Panc1 (cell line): ENCODE results near the gene RC3H1. TPM values are rescaled to one million over a fixed set of nuclear protein-coding genes. Genes with fewer than 3 reads are reported as not detected.
"Not testable (repeated sequence)": the region's sequence is repeated elsewhere in the genome, so short reads cannot be mapped to it uniquely, and the experiment has no call there.

Experiments
- ATAC-seq: fragments of 200-7000 bp; cut with Tn5 transposase; 2 replicates; pipeline ENCODE4 v1.9.1; 2020; ENCODE audit warnings: mild to moderate bottlenecking, moderate library complexity
- BruUV-seq: library from RNA; stranded (reverse); fragments of 400-500 nt; replicated peaks from 2 replicates; lab custom pipeline; 2021; lab: Mats Ljungman, UMichigan
- CTCF ChIA-PET: fragments of 300-600 bp; sonication (Branson Sonifier 250); formaldehyde crosslinking; loops from one replicate; lab custom pipeline; 2022; ENCODE audit warnings: antibody characterized with exemption; lab: Charles Lee
- POLR2A ChIA-PET: fragments of 300-600 bp; sonication (Branson Sonifier 250); formaldehyde crosslinking; loops from one replicate; lab custom pipeline; 2022; ENCODE audit warnings: antibody characterized with exemption; lab: Charles Lee
- DNase-seq: peaks from one replicate; pipeline ENCODE4 v3.0.0-alpha.2; 2010; ENCODE audit warnings: low read depth, low spot score
- H3K27ac ChIP-seq: 2 replicates; pipeline ENCODE4 v1.5.1; 2011; ENCODE audit warnings: mild to moderate bottlenecking, low read length, inconsistent platforms
- H3K27me3 ChIP-seq: fragments of 200-500 bp; sonication (Bioruptor generic); 2 replicates; pipeline ENCODE4 v1.6.0; 2014; ENCODE audit warnings: low read length, inconsistent platforms; ENCODE audit not compliant: control insufficient read depth, insufficient read depth
- H3K36me3 ChIP-seq: fragments of 200-500 bp; sonication (Bioruptor generic); 2 replicates; pipeline ENCODE4 v1.5.1; 2014; ENCODE audit warnings: inconsistent platforms, mild to moderate bottlenecking, low read length, moderate library complexity; ENCODE audit not compliant: control insufficient read depth, insufficient read depth
- H3K4me1 ChIP-seq: 2 replicates; pipeline ENCODE4 v1.5.1; 2011; ENCODE audit warnings: inconsistent platforms, mild to moderate bottlenecking, low read length, moderate library complexity; ENCODE audit not compliant: control insufficient read depth, insufficient read depth
- H3K4me3 ChIP-seq, 2 experiments: 2 replicates each; pipeline ENCODE4 v1.5.1; 2011 to 2012; ENCODE audit warnings: low read depth in 2 of 2, low read length in 2 of 2, mild to moderate bottlenecking in 2 of 2, inconsistent platforms in 1 of 2, moderate library complexity in 1 of 2
- H3K9me3 ChIP-seq: fragments of 200-500 bp; sonication (Bioruptor generic); 2 replicates; pipeline ENCODE4 v1.5.1; 2014; ENCODE audit warnings: low read depth, mild to moderate bottlenecking, inconsistent platforms, low read length, moderate library complexity; ENCODE audit not compliant: control insufficient read depth, insufficient read depth
- CTCF ChIP-seq: fragments of 450-650 bp; IDR thresholded peaks from 2 replicates; pipeline ENCODE4 v1.5.1; 2017; ENCODE audit warnings: mild to moderate bottlenecking
- POLR2AphosphoS5 ChIP-seq: IDR thresholded peaks from 2 replicates; pipeline ENCODE4 v1.6.1; 2012; ENCODE audit warnings: mild to moderate bottlenecking, low read depth, low read length, moderate library complexity
- REST ChIP-seq, 2 experiments: IDR thresholded peaks; 2 replicates each; pipeline ENCODE4 v1.6.1; 2011 to 2012; ENCODE audit warnings: low read depth in 2 of 2, control low read depth in 1 of 2, low read length in 1 of 2, mild to moderate bottlenecking in 1 of 2, moderate library complexity in 1 of 2; ENCODE audit not compliant: insufficient read depth in 1 of 2
- SIN3A ChIP-seq: IDR thresholded peaks from 2 replicates; pipeline ENCODE4 v1.6.1; 2012; ENCODE audit warnings: low read depth, mild to moderate bottlenecking, low read length, moderate library complexity, borderline replicate concordance; ENCODE audit not compliant: insufficient read depth
- TCF7L2 ChIP-seq: IDR thresholded peaks from 2 replicates; pipeline ENCODE4 v1.6.1; 2011; ENCODE audit warnings: mild to moderate bottlenecking, low read depth, low read length, inconsistent platforms
- in situ Hi-C: cut with HindIII; loops from 2 replicates; pipeline ENCODE4 v1.10.0; 2016; ENCODE audit warnings: low sequenced_read_pairs, low pct_unique_long_range_greater_than_20kb
- intact Hi-C: fragments of 100-400 bp; cut with micrococcal nuclease; formaldehyde crosslinking; loops from one replicate; pipeline ENCODE4 v1.10.0; 2022; ENCODE audit not compliant: unreplicated experiment
- total RNA-seq: library from RNA; stranded (reverse); gene quantifications from one replicate; pipeline ENCODE4 v1.2.1, GENCODE V29; 2021; ENCODE audit not compliant: unreplicated experiment

Gene RC3H1
- total RNA-seq, 1 experiment from 2014 or later, result 21.4 TPM

- H3K36me3 ChIP-seq, result no peaks in the 10 kb centered on the region
- H3K27ac ChIP-seq, result no peak overlapping the region
- no TSS peak for BruUV-seq
- intact Hi-C loops, result no loop called here
- H3K4me1 ChIP-seq, result no peaks in the 10 kb centered on the region
- H3K27me3 ChIP-seq, result no peaks in the 10 kb centered on the region
- no peak for ATAC-seq
- ChIA-PET POLR2A (no interaction called here), CTCF (interaction anchor here (0.6 kb wide), 1 partner anchor 10 kb away, joined by 5 read pairs; no protein-coding TSS in a partner anchor)
- no peak for DNase-seq
- no peak overlapping the region for H3K4me3 ChIP-seq
- no peak for TF ChIP-seq CTCF
- no peak for TF ChIP-seq TCF7L2
- TF ChIP-seq REST (IDR thresholded peaks at IDR 0.05; ENCODE audit: insufficient read depth in 1 of 2, low read depth in 2 of 2, low read length in 1 of 2), result no peak
- TF ChIP-seq POLR2AphosphoS5, result no peak
- no peak for TF ChIP-seq SIN3A
- in situ Hi-C loops, result no loop called here
- no peaks in the 10 kb centered on the region for H3K9me3 ChIP-seq
Measured at GRCh38 chr1:174058624-174059023, 36.5 kb upstream of the RC3H1 start.

GRCh38 chr1:174056609-174057008, 34.5 kb upstream of the RC3H1 start:
- CTCF ChIA-PET, DNase-seq, H3K27me3 ChIP-seq, H3K36me3 ChIP-seq, intact Hi-C loops, H3K27ac ChIP-seq, POLR2A ChIA-PET, H3K9me3 ChIP-seq, H3K4me1 ChIP-seq, in situ Hi-C loops, BruUV-seq, H3K4me3 ChIP-seq, ATAC-seq: not testable (repeated sequence)

GRCh38 chr1:174055797-174056196, 33.6 kb upstream of the RC3H1 start:
- ATAC-seq, H3K9me3 ChIP-seq, BruUV-seq, in situ Hi-C loops, intact Hi-C loops, H3K4me3 ChIP-seq, DNase-seq, CTCF ChIA-PET, H3K36me3 ChIP-seq, H3K27ac ChIP-seq, H3K27me3 ChIP-seq, H3K4me1 ChIP-seq, POLR2A ChIA-PET: not testable (repeated sequence)
